Fibroblast of gingiva (primary cell): ENCODE measurements around the gene TAF11L2.
"Not testable (repeated sequence)": the region's sequence is repeated elsewhere in the genome, so short reads cannot be mapped to it uniquely, and the experiment has no call there.

Experiments used
- DNase-seq: peaks from one replicate; pipeline ENCODE4 v3.0.0-alpha.2; 2011; ENCODE audit warnings: low read depth

The TAF11L2 gene

DNA sequence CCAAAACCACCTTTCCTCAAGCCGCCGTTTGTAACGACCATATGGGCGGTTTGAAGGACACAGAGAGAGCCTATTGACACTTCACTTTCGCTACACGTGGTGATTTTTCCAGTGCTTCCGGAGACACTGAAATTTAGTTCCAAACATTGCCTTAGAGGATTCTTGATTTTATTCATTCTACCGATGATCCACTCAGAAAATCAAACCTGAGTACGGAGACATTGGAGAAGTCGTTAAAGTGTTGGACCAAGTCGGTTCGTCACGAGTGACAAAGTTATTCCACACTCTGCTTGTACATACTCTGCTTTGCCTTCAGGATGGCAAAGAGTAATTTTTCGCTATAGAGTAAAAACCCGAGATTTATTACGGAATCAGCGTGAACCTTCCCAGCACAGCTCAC, 28.5 kb downstream of the TAF11L2 start:
- not testable (repeated sequence) for DNase-seq

- DNase-seq: not testable (repeated sequence)
These were observed 30.3 kb downstream of the TAF11L2 start, which contains the start of gene TAF11L6 for GRCh38 chr5:17528369-17528768. TAF11L6 (plus strand) TSS chr5:17528669.
